ES-I3 (cell line): ENCODE measurements around the gene TCF15.

Experiments used
- H3K36me3 ChIP-seq: 2 replicates; pipeline ENCODE4 v1.6.1; 2013; ENCODE audit warnings: mild to moderate bottlenecking, low read length, control low read depth, moderate library complexity; ENCODE audit not compliant: insufficient read depth
- H3K4me1 ChIP-seq: 2 replicates; pipeline ENCODE4 v1.6.1; 2013; ENCODE audit warnings: mild to moderate bottlenecking, control low read depth, low read length; ENCODE audit not compliant: insufficient read depth
- H3K9ac ChIP-seq: 2 replicates; pipeline ENCODE4 v1.6.1; 2013; ENCODE audit warnings: low read depth, mild to moderate bottlenecking, low read length, moderate library complexity
- H3K9me3 ChIP-seq: 2 replicates; pipeline ENCODE4 v1.6.1; 2013; ENCODE audit warnings: mild to moderate bottlenecking, low read length, moderate library complexity; ENCODE audit not compliant: control insufficient read depth, insufficient read depth

The TCF15 gene

GRCh38 chr20:611047-611842, 1.1 kb upstream of the TCF15 start:
- H3K9ac ChIP-seq: peak overlapping the region; percentile 36; the same call in 1 of the 2 replicates
- no peaks in the 10 kb centered on the region for H3K9me3 ChIP-seq
- peaks cover 16% of the 10 kb centered on the region for H3K4me1 ChIP-seq
- H3K36me3 ChIP-seq: no peaks in the 10 kb centered on the region

GRCh38 chr20:609371-609964, 641 bp downstream of the TCF15 start:
- Histone ChIP-seq H3K4me1 (peaks cover 30% of the 10 kb centered on the region), H3K9me3 (no peaks in the 10 kb centered on the region), H3K9ac (peak overlapping the region; percentile 49), H3K36me3 (no peaks in the 10 kb centered on the region)

GRCh38 chr20:608970-609369, 1.1 kb downstream of the TCF15 start:
- Histone ChIP-seq H3K4me1 (peaks cover 30% of the 10 kb centered on the region), H3K36me3 (no peaks in the 10 kb centered on the region), H3K9ac (peak overlapping the region; percentile 49), H3K9me3 (no peaks in the 10 kb centered on the region)

- Histone ChIP-seq H3K36me3 (no peaks in the 10 kb centered on the region), H3K4me1 (peaks cover 29% of the 10 kb centered on the region), H3K9me3 (no peaks in the 10 kb centered on the region), H3K9ac (no peak overlapping the region)
Measured at GRCh38 chr20:607476-607875, 2.6 kb downstream of the TCF15 start.

- no peaks in the 10 kb centered on the region for H3K9me3 ChIP-seq
Measured at GRCh38 chr20:605237-605636, 4.9 kb downstream of the TCF15 start.

GRCh38 chr20:603116-603640, 6.9 kb downstream of the TCF15 start:
- Histone ChIP-seq H3K9me3 (no peaks in the 10 kb centered on the region), H3K36me3 (no peaks in the 10 kb centered on the region), H3K4me1 (peaks cover 18% of the 10 kb centered on the region), H3K9ac (no peak overlapping the region)

More at GRCh38 chr20:605237-605636, 4.9 kb downstream of the TCF15 start:
- no peaks in the 10 kb centered on the region for H3K36me3 ChIP-seq
- peaks cover 19% of the 10 kb centered on the region for H3K4me1 ChIP-seq
- H3K9ac ChIP-seq: no peak overlapping the region

GRCh38 chr20:602111-602970, 7.8 kb downstream of the TCF15 start:
- Histone ChIP-seq H3K36me3 (no peaks in the 10 kb centered on the region), H3K9me3 (no peaks in the 10 kb centered on the region), H3K9ac (no peak overlapping the region), H3K4me1 (peaks cover 14% of the 10 kb centered on the region)

- no peaks in the 10 kb centered on the region for H3K36me3 ChIP-seq
- no peaks in the 10 kb centered on the region for H3K9me3 ChIP-seq
- peaks cover 9% of the 10 kb centered on the region for H3K4me1 ChIP-seq
- no peak overlapping the region for H3K9ac ChIP-seq
Measured at GRCh38 chr20:600736-601135, 9.4 kb downstream of the TCF15 start.

GRCh38 chr20:600141-600540, 10.0 kb downstream of the TCF15 start:
- Histone ChIP-seq H3K9me3 (no peaks in the 10 kb centered on the region), H3K4me1 (peaks cover 3% of the 10 kb centered on the region; the same call in 1 of the 2 replicates), H3K36me3 (no peaks in the 10 kb centered on the region), H3K9ac (no peak overlapping the region)

- Histone ChIP-seq H3K36me3 (no peaks in the 10 kb centered on the region), H3K9ac (no peak overlapping the region), H3K9me3 (no peaks in the 10 kb centered on the region), H3K4me1 (no peaks in the 10 kb centered on the region)
Measured at GRCh38 chr20:598133-598850, 11.8 kb downstream of the TCF15 start.

- Histone ChIP-seq H3K4me1 (no peaks in the 10 kb centered on the region), H3K9ac (no peak overlapping the region), H3K9me3 (no peaks in the 10 kb centered on the region), H3K36me3 (no peaks in the 10 kb centered on the region)
Measured at GRCh38 chr20:597560-597959, 12.5 kb downstream of the TCF15 start.

- no peaks in the 10 kb centered on the region for H3K9me3 ChIP-seq
- H3K36me3 ChIP-seq: no peaks in the 10 kb centered on the region
- H3K4me1 ChIP-seq: no peaks in the 10 kb centered on the region
- no peak overlapping the region for H3K9ac ChIP-seq
Measured at GRCh38 chr20:595330-596308, 14.5 kb downstream of the TCF15 start.

GRCh38 chr20:592506-592905, 17.6 kb downstream of the TCF15 start:
- Histone ChIP-seq H3K9me3 (no peaks in the 10 kb centered on the region), H3K9ac (no peak overlapping the region), H3K36me3 (no peaks in the 10 kb centered on the region), H3K4me1 (peaks cover 8% of the 10 kb centered on the region; the same call in 1 of the 2 replicates)
